Chondrocyte (in vitro differentiated cells): ENCODE measurements around the gene TNFRSF4. TPM values are rescaled to one million over a fixed set of nuclear protein-coding genes. Genes with fewer than 3 reads are reported as not detected.
"Not testable (repeated sequence)": the region's sequence is repeated elsewhere in the genome, so short reads cannot be mapped to it uniquely, and the experiment has no call there.

Source experiments
- DNase-seq: peaks from one replicate; pipeline ENCODE4 v3.0.0; 2021; ENCODE audit warnings: mixed read lengths, low spot score
- H3K27ac Mint-ChIP-seq: one replicate; pipeline ENCODE4 v1.8.0; 2021; ENCODE audit warnings: mild to moderate bottlenecking, moderate library complexity, mixed read lengths; ENCODE audit not compliant: unreplicated experiment
- H3K27me3 Mint-ChIP-seq: 2 replicates; pipeline ENCODE4 v1.8.0; 2021; ENCODE audit warnings: low read depth, mixed read lengths
- H3K36me3 Mint-ChIP-seq: 2 replicates; pipeline ENCODE4 v1.8.0; 2021; ENCODE audit warnings: low read depth, mixed read lengths
- H3K4me1 Mint-ChIP-seq: 2 replicates; pipeline ENCODE4 v1.8.0; 2021; ENCODE audit warnings: low read depth, mild to moderate bottlenecking, mixed read lengths
- H3K4me3 Mint-ChIP-seq: one replicate; pipeline ENCODE4 v1.8.0; 2021; ENCODE audit warnings: mild to moderate bottlenecking, moderate library complexity, mixed read lengths; ENCODE audit not compliant: unreplicated experiment
- H3K9me3 Mint-ChIP-seq: 2 replicates; pipeline ENCODE4 v1.8.0; 2021; ENCODE audit warnings: low read depth, mixed read lengths
- CTCF ChIP-seq: fragments of 200-600 bp; sonication (generic); IDR thresholded peaks from 2 replicates; pipeline ENCODE4 v1.5.0; 2021; ENCODE audit warnings: antibody characterized with exemption, mild to moderate bottlenecking, moderate library complexity
- total RNA-seq: library from RNA; stranded (reverse); gene quantifications from 3 replicates; pipeline ENCODE4 v1.2.1, GENCODE V29; 2021

TNFRSF4 gene
- total RNA-seq, 1 donor from 2014 or later, result not detected

- Mint-ChIP-seq H3K36me3 (peaks cover 18% of the 10 kb centered on the region), H3K4me3 (no peak overlapping the region), H3K9me3 (no peaks in the 10 kb centered on the region), H3K27me3 (no peaks in the 10 kb centered on the region), H3K27ac (no peak overlapping the region), H3K4me1 (peaks cover 3% of the 10 kb centered on the region)
- DNase-seq, result no peak
- no peak for TF ChIP-seq CTCF
Observed at GRCh38 chr1:1254667-1254998, 40.7 kb upstream of the TNFRSF4 start.

GRCh38 chr1:1253972-1254666, 40.2 kb upstream of the TNFRSF4 start:
- no peak overlapping the region for H3K27ac Mint-ChIP-seq
- H3K27me3 Mint-ChIP-seq, result no peaks in the 10 kb centered on the region
- H3K36me3 Mint-ChIP-seq, result peaks cover 15% of the 10 kb centered on the region
- DNase-seq, result no peak
- peaks cover 3% of the 10 kb centered on the region for H3K4me1 Mint-ChIP-seq
- no peak for TF ChIP-seq CTCF
- H3K9me3 Mint-ChIP-seq, result no peaks in the 10 kb centered on the region
- no peak overlapping the region for H3K4me3 Mint-ChIP-seq

GRCh38 chr1:1253314-1253713, 39.4 kb upstream of the TNFRSF4 start:
- TF ChIP-seq CTCF, result no peak
- H3K4me1 Mint-ChIP-seq, result peaks cover 3% of the 10 kb centered on the region
- peaks cover 15% of the 10 kb centered on the region for H3K36me3 Mint-ChIP-seq
- DNase-seq, result no peak
- no peak overlapping the region for H3K4me3 Mint-ChIP-seq
- H3K9me3 Mint-ChIP-seq, result no peaks in the 10 kb centered on the region
- H3K27me3 Mint-ChIP-seq, result no peaks in the 10 kb centered on the region
- H3K27ac Mint-ChIP-seq, result no peak overlapping the region

- no peak overlapping the region for H3K27ac Mint-ChIP-seq
- H3K27me3 Mint-ChIP-seq, result no peaks in the 10 kb centered on the region
- no peak for DNase-seq
- H3K4me1 Mint-ChIP-seq, result peaks cover 3% of the 10 kb centered on the region
- no peak for TF ChIP-seq CTCF
- peaks cover 8% of the 10 kb centered on the region for H3K36me3 Mint-ChIP-seq
- no peak overlapping the region for H3K4me3 Mint-ChIP-seq
- H3K9me3 Mint-ChIP-seq, result no peaks in the 10 kb centered on the region
Observed at GRCh38 chr1:1250786-1251284, 36.9 kb upstream of the TNFRSF4 start.

GRCh38 chr1:1248009-1248913, 34.3 kb upstream of the TNFRSF4 start:
- H3K9me3 Mint-ChIP-seq, H3K4me3 Mint-ChIP-seq, H3K36me3 Mint-ChIP-seq, H3K4me1 Mint-ChIP-seq, H3K27me3 Mint-ChIP-seq, H3K27ac Mint-ChIP-seq, DNase-seq: not testable (repeated sequence)
